Measurements from ENCODE around the gene MAMDC2.

The MAMDC2 gene

DNA sequence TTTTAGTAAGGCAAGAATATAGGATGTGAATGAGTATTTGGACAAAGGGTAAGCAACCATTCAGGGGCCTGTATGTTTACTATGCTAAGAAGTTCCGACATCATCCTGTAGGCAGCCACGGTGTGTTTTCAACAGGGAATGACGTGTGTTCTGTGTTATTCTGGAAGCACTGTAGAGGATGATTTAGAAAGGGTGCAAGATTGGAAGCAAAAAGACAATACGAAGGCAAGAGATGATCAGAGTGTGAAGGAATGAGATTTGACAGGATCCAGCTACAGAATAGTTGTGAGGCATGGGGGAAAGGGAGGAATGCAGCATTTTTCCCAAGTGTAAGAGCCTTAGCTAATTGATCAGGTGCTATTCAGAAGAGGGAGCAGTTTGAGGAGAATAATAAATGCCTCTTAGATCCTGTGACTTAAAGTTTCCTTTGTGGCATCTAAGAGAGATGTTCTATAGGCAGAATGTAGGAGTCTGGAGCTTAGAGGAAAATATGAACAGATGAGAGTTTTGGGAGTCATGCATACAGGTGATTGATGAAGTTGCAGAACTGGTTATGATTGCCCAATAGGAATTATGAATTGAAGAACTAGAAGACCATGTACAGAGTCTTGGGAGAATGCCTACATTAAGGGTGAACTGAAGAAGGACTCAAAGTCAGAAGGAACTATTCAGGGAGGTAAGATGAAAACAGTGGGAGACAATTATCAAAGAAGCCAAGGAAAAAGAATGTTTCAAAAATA is 217.7 kb downstream of the MAMDC2 start:
- DNase-seq = no peak
- in situ Hi-C loops (cut with HindIII; ENCODE audit: low pct_ligation_motif_present, low pct_unique_long_range_greater_than_20kb, low sequenced_read_pairs) = no loop called here

DNA sequence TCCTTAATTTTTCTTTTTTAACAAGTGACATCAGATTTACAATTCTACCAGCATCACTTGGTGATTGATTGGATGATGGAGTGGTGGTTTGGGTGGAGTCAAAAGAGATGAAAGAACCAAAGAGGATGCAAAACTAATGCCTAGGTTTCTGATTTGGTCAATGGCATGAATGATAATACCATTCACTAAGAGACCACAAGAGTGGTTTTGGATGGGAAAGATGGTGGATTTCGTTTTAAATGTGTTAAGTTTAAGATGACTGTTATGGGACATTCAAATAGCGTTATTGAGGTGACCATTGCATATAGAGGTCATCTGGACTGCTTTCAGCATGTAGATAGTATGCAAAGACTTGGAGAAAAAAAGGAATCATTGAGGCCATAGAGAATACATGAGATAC is 218.7 kb downstream of the MAMDC2 start:
- no peak for DNase-seq
- in situ Hi-C loops (cut with HindIII; ENCODE audit: low pct_ligation_motif_present, low pct_unique_long_range_greater_than_20kb, low sequenced_read_pairs) = no loop called here

DNA sequence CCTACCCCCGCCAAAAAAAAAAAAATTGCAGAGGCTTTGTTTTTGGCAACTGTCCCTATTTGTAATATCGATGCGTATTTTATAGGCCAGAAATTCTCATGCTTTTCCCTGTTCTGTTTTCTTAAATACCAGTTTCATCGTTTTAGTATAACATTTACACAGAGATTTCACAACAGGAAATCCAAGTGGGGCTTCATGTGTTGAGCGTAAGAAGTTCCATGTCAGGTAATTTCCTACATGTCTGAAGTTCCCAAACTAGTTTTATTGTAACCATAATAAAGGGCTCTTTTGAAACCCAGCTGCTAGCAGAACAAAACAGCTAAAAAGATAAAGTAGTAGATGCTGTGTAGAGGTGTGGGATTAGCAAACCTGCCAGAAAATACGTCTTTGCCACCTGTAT is 219.3 kb downstream of the MAMDC2 start:
- in situ Hi-C loops (cut with HindIII; ENCODE audit: low pct_ligation_motif_present, low pct_unique_long_range_greater_than_20kb, low sequenced_read_pairs) = no loop called here
- DNase-seq = no peak

DNA sequence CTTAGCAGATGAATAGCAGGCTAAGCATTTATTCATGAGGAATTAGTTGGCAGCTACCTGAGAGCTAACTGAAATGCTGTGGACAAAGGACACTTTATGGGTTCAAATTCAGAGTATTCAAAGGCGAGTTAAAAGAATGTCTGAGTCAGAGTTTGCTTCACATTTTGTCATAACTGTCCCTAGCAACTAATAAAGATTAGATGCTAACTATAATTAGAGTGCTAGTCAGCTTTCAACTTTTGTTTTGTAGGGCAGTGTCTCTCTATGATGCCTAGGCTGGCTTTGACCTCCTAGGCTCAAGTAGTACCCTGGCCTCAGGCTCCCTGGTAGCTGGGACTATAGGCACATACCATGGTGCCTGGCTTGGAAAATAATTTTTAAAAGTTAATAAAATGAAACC is 219.8 kb downstream of the MAMDC2 start:
- no peak for DNase-seq
- in situ Hi-C loops (cut with HindIII; ENCODE audit: low pct_ligation_motif_present, low pct_unique_long_range_greater_than_20kb, low sequenced_read_pairs) = no loop called here

Measured in ACHN (cell line).